GM20000 (cell line): Measurements from ENCODE around the gene TLX3.

Experiments used
- DNase-seq: peaks from one replicate; pipeline ENCODE4 v3.0.0; 2012; ENCODE audit warnings: low spot score
- CTCF ChIP-seq: IDR thresholded peaks from 2 replicates; pipeline ENCODE4 v1.5.1; 2012; ENCODE audit warnings: mild to moderate bottlenecking, control low read depth; ENCODE audit errors: extremely low read depth, missing control alignments

The TLX3 gene

GRCh38 chr5:171335616-171336015 lies 26.6 kb downstream of the TLX3 start:
- DNase-seq, result no peak
- TF ChIP-seq CTCF, result no peak

GRCh38 chr5:171336521-171337209 lies 27.6 kb downstream of the TLX3 start:
- DNase-seq, result no peak
- TF ChIP-seq CTCF, result peak; percentile 27

GRCh38 chr5:171337210-171337569 lies 28.1 kb downstream of the TLX3 start:
- TF ChIP-seq CTCF, result no peak

GRCh38 chr5:171340042-171340441 lies 31.0 kb downstream of the TLX3 start:
- DNase-seq, result no peak
- no peak for TF ChIP-seq CTCF

More at GRCh38 chr5:171337210-171337569, 28.1 kb downstream of the TLX3 start:
- no peak for DNase-seq

GRCh38 chr5:171340491-171340890 lies 31.4 kb downstream of the TLX3 start:
- no peak for TF ChIP-seq CTCF
- no peak for DNase-seq

GRCh38 chr5:171342362-171343111 lies 33.5 kb downstream of the TLX3 start:
- TF ChIP-seq CTCF, result peak; percentile 45
- peak; percentile 36 for DNase-seq

GRCh38 chr5:171344936-171345608 lies 36.0 kb downstream of the TLX3 start:
- TF ChIP-seq CTCF, result no peak
- DNase-seq, result no peak
